ENCODE results near the gene SPARC. TPM values are rescaled to one million over a fixed set of nuclear protein-coding genes. Genes with fewer than 3 reads are reported as not detected.

Gene SPARC
- total and polyA plus RNA-seq, 2 donors (not counting 1 experiment from before 2014, with no cell fraction given), result 0.45 TPM; not detected in 1

DNA sequence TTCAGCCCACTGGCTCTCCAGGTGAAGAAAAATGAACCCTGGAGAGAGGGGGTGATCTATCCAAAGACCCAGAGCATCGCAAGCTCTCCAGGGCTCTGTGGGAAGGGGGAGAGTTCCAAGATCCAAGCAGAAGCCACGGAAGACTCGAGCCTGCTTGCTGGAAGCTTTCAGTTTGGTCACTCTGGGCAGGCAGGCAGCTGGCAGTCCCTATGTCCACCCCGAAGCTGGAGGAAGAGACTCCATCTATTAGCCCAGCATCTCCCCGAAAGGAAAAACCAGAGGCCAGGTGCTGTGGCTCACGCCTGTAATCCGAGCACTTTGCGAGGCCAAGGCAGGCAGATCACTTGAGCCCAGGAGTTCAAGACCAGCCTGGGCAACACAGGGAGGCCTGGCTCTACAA, 10.7 kb upstream of the SPARC start:
- H3K9me3 Mint-ChIP-seq (ENCODE audit: insufficient read depth), result no peaks in the 10 kb centered on the region
- H3K9ac ChIP-seq (ENCODE audit: low read length), result no peak overlapping the region
- ATAC-seq (ENCODE audit: low read depth) (no peak), DNase-seq (no peak)
- H3K27ac Mint-ChIP-seq, result no peak overlapping the region
- H3K79me2 ChIP-seq (ENCODE audit: control insufficient read depth, insufficient read depth, low read length), result no peaks in the 10 kb centered on the region
- no peaks in the 10 kb centered on the region for H3K27me3 ChIP-seq (replicated peaks in 1 of 4; ENCODE audit: control extremely low read depth in 1 of 4, control insufficient read depth in 3 of 4, insufficient read depth in 4 of 4, low read length in 3 of 4)
- no peak overlapping the region for H3K4me2 ChIP-seq (replicated peaks; ENCODE audit: low read depth, low read length, poor library complexity, severe bottlenecking)
- no peaks in the 10 kb centered on the region for H3K27me3 Mint-ChIP-seq
- no peak overlapping the region for H3K4me3 Mint-ChIP-seq
- H3K9me3 ChIP-seq (ENCODE audit: control extremely low read depth in 1 of 3, control insufficient read depth in 2 of 3, insufficient read depth in 1 of 3, low read length in 2 of 3), result no peaks in the 10 kb centered on the region
- H3K27ac ChIP-seq (ENCODE audit: low read length in 2 of 2), result no peak overlapping the region
- intact Hi-C loops (cut with micrococcal nuclease), result no loop called here
- H3K36me3 ChIP-seq (replicated peaks in 1 of 2; ENCODE audit: control extremely low read depth in 1 of 2, control insufficient read depth in 1 of 2, extremely low read depth in 1 of 2, insufficient read depth in 2 of 2, low read length in 1 of 2), result no peaks in the 10 kb centered on the region
- H2AFZ ChIP-seq (ENCODE audit: insufficient read depth, low read depth, low read length, poor library complexity, severe bottlenecking), result no peak overlapping the region
- H3K4me1 Mint-ChIP-seq, result peaks cover 5% of the 10 kb centered on the region
- ChIA-PET CTCF (no interaction called here), POLR2A (no interaction called here)
- H4K20me1 ChIP-seq (ENCODE audit: control insufficient read depth, insufficient read depth, low read length, poor library complexity, severe bottlenecking), result no peaks in the 10 kb centered on the region
- H3K4me3 ChIP-seq (ENCODE audit: control extremely low read depth in 1 of 5, extremely low read depth in 1 of 5, insufficient read depth in 1 of 5, low read depth in 2 of 5, low read length in 4 of 5), result no peak overlapping the region
- 89% methylated on average over 8 of the region's 8 CpGs for WGBS (ENCODE audit: insufficient coverage)
- H3K4me1 ChIP-seq (ENCODE audit: control insufficient read depth in 2 of 2, insufficient read depth in 2 of 2, low read length in 2 of 2), result no peaks in the 10 kb centered on the region
- TF ChIP-seq, protein P1, sequence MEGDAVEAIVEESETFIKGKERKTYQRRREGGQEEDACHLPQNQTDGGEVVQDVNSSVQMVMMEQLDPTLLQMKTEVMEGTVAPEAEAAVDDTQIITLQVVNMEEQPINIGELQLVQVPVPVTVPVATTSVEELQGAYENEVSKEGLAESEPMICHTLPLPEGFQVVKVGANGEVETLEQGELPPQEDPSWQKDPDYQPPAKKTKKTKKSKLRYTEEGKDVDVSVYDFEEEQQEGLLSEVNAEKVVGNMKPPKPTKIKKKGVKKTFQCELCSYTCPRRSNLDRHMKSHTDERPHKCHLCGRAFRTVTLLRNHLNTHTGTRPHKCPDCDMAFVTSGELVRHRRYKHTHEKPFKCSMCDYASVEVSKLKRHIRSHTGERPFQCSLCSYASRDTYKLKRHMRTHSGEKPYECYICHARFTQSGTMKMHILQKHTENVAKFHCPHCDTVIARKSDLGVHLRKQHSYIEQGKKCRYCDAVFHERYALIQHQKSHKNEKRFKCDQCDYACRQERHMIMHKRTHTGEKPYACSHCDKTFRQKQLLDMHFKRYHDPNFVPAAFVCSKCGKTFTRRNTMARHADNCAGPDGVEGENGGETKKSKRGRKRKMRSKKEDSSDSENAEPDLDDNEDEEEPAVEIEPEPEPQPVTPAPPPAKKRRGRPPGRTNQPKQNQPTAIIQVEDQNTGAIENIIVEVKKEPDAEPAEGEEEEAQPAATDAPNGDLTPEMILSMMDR (IDR thresholded peaks at IDR 0.05), result no peak
- TF ChIP-seq EZH2 (IDR thresholded peaks at IDR 0.05; ENCODE audit: borderline replicate concordance, insufficient read depth, low read depth, low read length, poor library complexity, severe bottlenecking), result no peak

DNA sequence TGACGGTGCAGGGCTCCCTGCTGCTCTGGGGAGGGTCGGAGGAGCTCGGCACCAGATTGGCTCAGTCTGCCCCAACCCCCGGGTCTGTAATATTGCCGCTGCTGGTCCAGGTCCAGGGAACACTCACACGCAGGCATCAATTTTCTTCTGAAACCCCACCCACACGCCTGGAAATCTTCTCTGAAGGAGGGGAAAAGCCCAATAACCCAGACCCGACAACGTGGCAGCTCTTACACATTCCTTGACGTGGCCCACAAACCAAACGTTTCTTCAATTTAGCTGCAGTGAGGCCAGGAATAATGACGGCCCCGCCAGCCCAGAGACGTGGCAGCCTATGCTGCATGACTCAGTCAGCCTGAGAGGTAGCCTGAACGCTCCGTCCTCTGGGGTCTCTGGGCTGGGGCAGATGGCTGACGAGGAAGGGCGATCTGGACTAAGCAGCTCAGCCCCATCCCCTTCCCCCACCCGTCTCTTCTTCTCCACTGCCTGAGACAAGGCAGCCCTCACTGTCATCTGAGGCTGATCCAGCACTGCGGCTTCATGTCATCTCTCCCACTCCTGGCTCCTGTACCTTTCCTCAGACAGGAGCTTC, 9.9 kb upstream of the SPARC start:
- TF ChIP-seq, protein P1 (IDR thresholded peaks at IDR 0.05), result no peak
- no peak for TF ChIP-seq EZH2 (IDR thresholded peaks at IDR 0.05; ENCODE audit: borderline replicate concordance, insufficient read depth, low read depth, low read length, poor library complexity, severe bottlenecking)
- Histone ChIP-seq H3K36me3 (replicated peaks in 1 of 2; ENCODE audit: control extremely low read depth in 1 of 2, control insufficient read depth in 1 of 2, extremely low read depth in 1 of 2, insufficient read depth in 2 of 2, low read length in 1 of 2) (no peaks in the 10 kb centered on the region), H3K27me3 (replicated peaks in 1 of 4; ENCODE audit: control extremely low read depth in 1 of 4, control insufficient read depth in 3 of 4, insufficient read depth in 4 of 4, low read length in 3 of 4) (no peaks in the 10 kb centered on the region), H3K79me2 (ENCODE audit: control insufficient read depth, insufficient read depth, low read length) (no peaks in the 10 kb centered on the region), H3K4me3 (ENCODE audit: control extremely low read depth in 1 of 5, extremely low read depth in 1 of 5, insufficient read depth in 1 of 5, low read depth in 2 of 5, low read length in 4 of 5) (no peak overlapping the region), H3K9ac (ENCODE audit: low read length) (no peak overlapping the region), H3K27ac (ENCODE audit: low read length in 2 of 2) (no peak overlapping the region), H3K9me3 (ENCODE audit: control extremely low read depth in 1 of 3, control insufficient read depth in 2 of 3, insufficient read depth in 1 of 3, low read length in 2 of 3) (no peaks in the 10 kb centered on the region), H3K4me1 (ENCODE audit: control insufficient read depth in 2 of 2, insufficient read depth in 2 of 2, low read length in 2 of 2) (no peaks in the 10 kb centered on the region), H2AFZ (ENCODE audit: insufficient read depth, low read depth, low read length, poor library complexity, severe bottlenecking) (no peak overlapping the region), H3K4me2 (replicated peaks; ENCODE audit: low read depth, low read length, poor library complexity, severe bottlenecking) (no peak overlapping the region), H4K20me1 (ENCODE audit: control insufficient read depth, insufficient read depth, low read length, poor library complexity, severe bottlenecking) (no peaks in the 10 kb centered on the region)
- no peaks in the 10 kb centered on the region for H3K9me3 Mint-ChIP-seq (ENCODE audit: insufficient read depth)
- no peak overlapping the region for H3K27ac Mint-ChIP-seq
- H3K27me3 Mint-ChIP-seq, result no peaks in the 10 kb centered on the region
- WGBS (ENCODE audit: insufficient coverage), result 71% methylated on average over 18 of the region's 20 CpGs
- CTCF ChIA-PET, result no interaction called here
- intact Hi-C loops (cut with micrococcal nuclease), result no loop called here
- H3K4me1 Mint-ChIP-seq, result peaks cover 5% of the 10 kb centered on the region
- DNase-seq, result no peak
- no peak overlapping the region for H3K4me3 Mint-ChIP-seq
- POLR2A ChIA-PET, result no interaction called here
- ATAC-seq (ENCODE audit: low read depth), result no peak

All from B cell (primary cell).